PC-9 (cell line): ENCODE data around the gene SERPINC1.

ENCODE experiments used
- CTCF ChIP-seq: fragments of 200-600 bp; sonication (generic); conservative IDR thresholded peaks from 2 replicates; pipeline ENCODE4 v1.6.1; 2017; ENCODE audit warnings: mixed run types, antibody characterized with exemption, mild to moderate bottlenecking, moderate library complexity
- EZH2 ChIP-seq: fragments of 200-600 bp; sonication (generic); IDR thresholded peaks from 2 replicates; pipeline ENCODE4 v1.8.0; 2017; ENCODE audit warnings: antibody characterized with exemption, low read depth

GRCh38 chr1:173857363-173857917, 59.7 kb downstream of the SERPINC1 start:
- TF ChIP-seq CTCF (no peak), EZH2 (no peak)
